Neuronal stem cell (in vitro differentiated cells): Measurements from ENCODE around the gene DPP6.

Source experiments
- DNase-seq: peaks from one replicate; pipeline ENCODE4 v3.0.0-alpha.2; 2013; ENCODE audit warnings: low spot score
- H2AFZ ChIP-seq: one replicate; pipeline ENCODE4 v1.6.1; 2013; ENCODE audit warnings: mild to moderate bottlenecking, low read length, inconsistent platforms
- H2AK5ac ChIP-seq: 2 replicates; pipeline ENCODE4 v1.6.1; 2013; ENCODE audit warnings: low read depth, mild to moderate bottlenecking, inconsistent platforms, low read length, moderate library complexity, mixed read lengths
- H2BK120ac ChIP-seq: 2 replicates; pipeline ENCODE4 v1.6.1; 2013; ENCODE audit warnings: low read depth, mild to moderate bottlenecking, inconsistent platforms, low read length, moderate library complexity, mixed read lengths
- H2BK12ac ChIP-seq: one replicate; pipeline ENCODE4 v1.6.1; 2013; ENCODE audit warnings: low read length, inconsistent platforms
- H2BK15ac ChIP-seq: 2 replicates; pipeline ENCODE4 v1.6.1; 2013; ENCODE audit warnings: mild to moderate bottlenecking, low read length, inconsistent platforms, mixed read lengths
- H2BK5ac ChIP-seq: one replicate; pipeline ENCODE4 v1.6.1; 2013; ENCODE audit warnings: inconsistent platforms, mild to moderate bottlenecking, low read length, moderate library complexity
- H3K14ac ChIP-seq: one replicate; pipeline ENCODE4 v1.6.1; 2013; ENCODE audit warnings: low read length, inconsistent platforms
- H3K18ac ChIP-seq: 2 replicates; pipeline ENCODE4 v1.6.1; 2013; ENCODE audit warnings: low read length, inconsistent platforms
- H3K23ac ChIP-seq: 2 replicates; pipeline ENCODE4 v1.6.1; 2013; ENCODE audit warnings: low read depth, mild to moderate bottlenecking, mixed read lengths, low read length, inconsistent platforms; ENCODE audit not compliant: poor library complexity
- H3K27ac ChIP-seq: replicated peaks from 3 replicates; pipeline ENCODE4 v1.5.1; 2013; ENCODE audit warnings: low read length, inconsistent platforms
- H3K27me3 ChIP-seq, 3 experiments: 2 replicates each; pipeline ENCODE4 v1.6.1; 2013; ENCODE audit warnings: low read length in 3 of 3, mild to moderate bottlenecking in 2 of 3, inconsistent platforms in 1 of 3, low read depth in 1 of 3, mixed read lengths in 1 of 3, moderate library complexity in 1 of 3; ENCODE audit not compliant: control insufficient read depth in 3 of 3, insufficient read depth in 3 of 3
- H3K36me3 ChIP-seq, 2 donors: replicated peaks in 1 of 2; 2 replicates each; pipeline ENCODE4 v1.6.1; 2013; ENCODE audit warnings: low read length in 2 of 2; ENCODE audit not compliant: control insufficient read depth in 2 of 2, insufficient read depth in 2 of 2
- H3K4ac ChIP-seq: 2 replicates; pipeline ENCODE4 v1.6.1; 2013; ENCODE audit warnings: inconsistent platforms, mild to moderate bottlenecking, low read length, moderate library complexity
- H3K4me1 ChIP-seq, 2 donors: 1 replicate in 1 of 2; 2 replicates in 1 of 2; pipeline ENCODE4 v1.6.1; 2013; ENCODE audit warnings: low read length in 2 of 2, low read depth in 1 of 2; ENCODE audit not compliant: control insufficient read depth in 2 of 2, insufficient read depth in 1 of 2
- H3K4me2 ChIP-seq: one replicate; pipeline ENCODE4 v1.6.1; 2013; ENCODE audit warnings: mild to moderate bottlenecking, low read length, inconsistent platforms; ENCODE audit not compliant: insufficient read depth, poor library complexity, severe bottlenecking
- H3K4me3 ChIP-seq, 2 donors: 2 replicates each; pipeline ENCODE4 v1.5.1; 2013; ENCODE audit warnings: low read length in 2 of 2, mild to moderate bottlenecking in 2 of 2, inconsistent platforms in 1 of 2, moderate library complexity in 1 of 2
- H3K79me1 ChIP-seq: one replicate; pipeline ENCODE4 v1.6.1; 2013; ENCODE audit warnings: low read depth, mild to moderate bottlenecking, inconsistent platforms, low read length, moderate library complexity
- H3K9ac ChIP-seq: one replicate; pipeline ENCODE4 v1.6.1; 2013; ENCODE audit warnings: mild to moderate bottlenecking, low read depth, low read length, inconsistent platforms; ENCODE audit not compliant: poor library complexity
- H3K9me3 ChIP-seq, 2 donors: replicated peaks in 1 of 2; 2 replicates each; pipeline versions ENCODE3 to v1.6.1; 2013; ENCODE audit warnings: low read length in 2 of 2, mild to moderate bottlenecking in 2 of 2, inconsistent platforms in 1 of 2, low read depth in 1 of 2, mixed read lengths in 1 of 2, moderate library complexity in 1 of 2; ENCODE audit not compliant: control insufficient read depth in 2 of 2, insufficient read depth in 1 of 2
- H4K8ac ChIP-seq: one replicate; pipeline ENCODE4 v1.6.1; 2013; ENCODE audit warnings: low read depth, mild to moderate bottlenecking, inconsistent platforms, low read length, moderate library complexity
- H4K91ac ChIP-seq: one replicate; pipeline ENCODE4 v1.6.1; 2013; ENCODE audit warnings: low read length, low read depth, mild to moderate bottlenecking, inconsistent platforms; ENCODE audit not compliant: poor library complexity
- WGBS, 2 donors: extraction: QIAGEN DNeasy Blood & Tissue Kit; methylation state at CpG; one replicate each; pipeline ENCODE4 v1.1.7; 2013; ENCODE audit warnings: missing lambda C conversion rate in 2 of 2, mixed read lengths in 1 of 2; ENCODE audit not compliant: insufficient read length in 2 of 2, insufficient replicate concordance in 1 of 2; ENCODE audit errors: extremely low coverage in 2 of 2; 5-methylcytosine and 5-hydroxymethylcytosine counted together

DPP6 gene

DNA sequence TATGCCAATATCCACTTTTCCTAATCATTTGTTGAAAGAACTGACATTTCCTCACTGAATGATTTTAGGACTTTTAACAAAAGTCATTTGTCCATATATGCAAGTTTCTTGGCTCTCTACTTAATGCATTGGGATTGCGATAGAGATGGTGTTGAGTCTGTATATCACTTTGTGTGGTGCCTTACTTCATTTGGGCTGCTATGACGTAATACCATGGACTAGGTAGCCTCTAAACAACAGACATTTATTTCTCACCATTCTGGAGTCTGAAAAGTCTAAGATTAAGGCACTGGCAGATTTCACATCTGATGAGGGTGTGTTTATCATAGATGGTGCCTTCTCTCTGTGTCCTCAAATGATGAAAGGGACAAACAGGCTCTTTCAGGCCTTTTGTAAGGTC, 342.6 kb downstream of the DPP6 start:
- no peak overlapping the region for H3K9ac ChIP-seq
- H3K36me3 ChIP-seq: no peaks in the 10 kb centered on the region
- no peaks in the 10 kb centered on the region for H3K79me1 ChIP-seq
- no peaks in the 10 kb centered on the region for H3K9me3 ChIP-seq
- WGBS, 2 donors: no CpG with 5 or more reads among the region's 2 CpGs
- no peak overlapping the region for H4K8ac ChIP-seq
- H4K91ac ChIP-seq: no peak overlapping the region
- H3K23ac ChIP-seq: no peak overlapping the region
- no peaks in the 10 kb centered on the region for H3K27me3 ChIP-seq
- no peak overlapping the region for H3K4ac ChIP-seq
- no peak overlapping the region for H3K4me2 ChIP-seq
- no peaks in the 10 kb centered on the region for H3K4me1 ChIP-seq
- no peak overlapping the region for H3K18ac ChIP-seq
- H2BK12ac ChIP-seq: no peak overlapping the region
- no peak overlapping the region for H2BK120ac ChIP-seq
- DNase-seq: no peak
- H3K27ac ChIP-seq: no peak overlapping the region
- no peak overlapping the region for H2AFZ ChIP-seq
- no peak overlapping the region for H2BK5ac ChIP-seq
- no peak overlapping the region for H3K14ac ChIP-seq
- H2BK15ac ChIP-seq: no peak overlapping the region
- H2AK5ac ChIP-seq: no peak overlapping the region
- no peak overlapping the region for H3K4me3 ChIP-seq

DNA sequence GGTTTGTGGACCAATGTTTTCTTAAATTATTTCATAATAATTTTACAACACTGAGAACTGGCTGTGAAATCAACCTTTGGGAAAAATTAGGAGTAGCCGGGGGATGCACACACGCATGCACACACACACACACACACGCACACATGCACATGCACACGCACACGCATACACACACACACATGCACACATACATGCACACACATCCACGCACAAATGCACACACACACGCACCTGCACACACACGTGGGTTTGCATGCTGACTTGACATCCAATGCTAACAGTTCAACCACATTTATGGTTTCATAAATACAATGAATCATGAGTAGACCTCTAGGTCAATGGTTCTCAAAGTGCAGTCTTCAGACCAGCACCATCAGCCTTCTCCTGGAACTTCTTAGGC, 354.1 kb downstream of the DPP6 start:
- Histone ChIP-seq H3K27ac (no peak overlapping the region), H3K9me3 (peaks cover 0 to 2% of the 10 kb centered on the region in 2 donors), H3K79me1 (no peaks in the 10 kb centered on the region), H3K18ac (no peak overlapping the region), H2BK5ac (no peak overlapping the region), H3K4me2 (no peak overlapping the region), H2BK12ac (no peak overlapping the region), H3K4ac (no peak overlapping the region), H3K4me1 (peaks cover 0 to 4% of the 10 kb centered on the region in 2 donors), H2BK15ac (no peak overlapping the region), H3K27me3 (no peaks in the 10 kb centered on the region), H3K23ac (peak overlapping the region; percentile 50), H2AFZ (no peak overlapping the region), H2BK120ac (no peak overlapping the region), H3K4me3 (peak overlapping the region in 1 of 2 donors; percentile 75), H4K8ac (no peak overlapping the region), H2AK5ac (no peak overlapping the region), H4K91ac (no peak overlapping the region), H3K9ac (peak overlapping the region; percentile 24), H3K36me3 (no peaks in the 10 kb centered on the region), H3K14ac (no peak overlapping the region)
- DNase-seq: no peak
- no CpG with 5 or more reads among the region's 8 CpGs for WGBS, 2 donors

DNA sequence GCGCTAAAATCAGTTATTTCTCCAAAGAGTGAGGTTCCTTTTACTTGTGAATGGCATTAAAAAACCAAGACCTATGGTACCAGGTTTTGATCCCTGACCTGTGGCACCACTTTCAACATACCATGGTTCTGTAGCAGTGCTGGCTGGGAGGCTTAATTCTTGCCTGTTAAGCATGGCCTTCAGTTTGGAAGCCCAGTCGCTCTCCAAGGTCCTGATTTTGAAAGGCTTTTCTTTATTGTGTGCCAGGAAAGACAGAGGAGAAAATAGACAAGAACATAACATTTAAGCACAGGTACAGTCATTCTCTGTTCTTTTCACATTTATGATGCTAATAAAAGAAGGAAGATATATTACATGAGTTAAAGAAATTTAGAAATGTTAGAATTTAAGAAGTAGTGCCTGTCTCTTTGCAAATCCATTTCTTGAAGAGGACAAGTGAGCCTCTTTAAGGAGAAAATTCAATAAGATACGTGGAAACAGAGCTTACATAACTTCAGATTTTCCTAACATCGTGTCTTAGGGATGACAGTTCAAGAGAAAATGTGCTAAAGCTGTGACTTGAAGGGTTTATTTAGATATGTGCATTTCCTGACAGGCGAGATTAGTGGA, 357.6 kb downstream of the DPP6 start:
- Histone ChIP-seq H3K18ac (no peak overlapping the region), H2BK120ac (no peak overlapping the region), H2BK5ac (no peak overlapping the region), H4K91ac (no peak overlapping the region), H3K79me1 (no peaks in the 10 kb centered on the region), H2BK15ac (no peak overlapping the region), H3K27me3 (no peaks in the 10 kb centered on the region), H3K4me3 (no peak overlapping the region), H4K8ac (no peak overlapping the region), H3K27ac (no peak overlapping the region), H3K36me3 (no peaks in the 10 kb centered on the region), H2AK5ac (no peak overlapping the region), H3K9me3 (peaks cover 0 to 2% of the 10 kb centered on the region in 2 donors), H3K9ac (no peak overlapping the region), H3K4ac (no peak overlapping the region), H2AFZ (no peak overlapping the region), H3K4me2 (no peak overlapping the region), H2BK12ac (no peak overlapping the region), H3K23ac (no peak overlapping the region), H3K4me1 (peaks cover 0 to 2% of the 10 kb centered on the region in 2 donors), H3K14ac (no peak overlapping the region)
- peak; percentile 74 for DNase-seq
- WGBS, 2 donors: no CpG with 5 or more reads among the region's 5 CpGs

DNA sequence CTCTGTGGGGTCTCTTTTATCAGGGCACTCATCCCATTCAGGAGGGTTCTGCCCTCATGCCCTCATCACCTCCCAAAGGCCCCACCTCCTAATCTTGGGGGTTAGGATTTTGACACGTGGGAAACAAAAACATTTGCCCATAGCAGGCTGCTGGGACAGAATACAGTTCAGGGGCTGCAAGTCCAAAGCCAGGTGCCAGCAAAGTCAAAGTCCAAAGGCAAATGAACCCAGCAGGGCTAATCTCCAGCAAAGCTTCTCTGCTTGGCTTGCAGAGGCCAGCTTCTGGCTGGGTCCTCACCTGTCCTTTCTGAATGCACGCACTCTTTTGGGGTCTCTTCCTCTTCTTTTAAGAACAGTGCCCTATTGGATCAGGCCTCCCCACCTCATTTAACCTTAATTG, 359.9 kb downstream of the DPP6 start:
- Histone ChIP-seq H3K79me1 (no peaks in the 10 kb centered on the region), H3K4me3 (no peak overlapping the region), H3K18ac (no peak overlapping the region), H2BK12ac (no peak overlapping the region), H3K9me3 (no peaks in the 10 kb centered on the region), H3K23ac (no peak overlapping the region), H3K36me3 (no peaks in the 10 kb centered on the region), H3K27ac (no peak overlapping the region), H2AK5ac (no peak overlapping the region), H3K9ac (no peak overlapping the region), H3K4me1 (no peaks in the 10 kb centered on the region), H4K91ac (no peak overlapping the region), H2BK5ac (no peak overlapping the region), H3K4ac (no peak overlapping the region), H2BK120ac (no peak overlapping the region), H2AFZ (no peak overlapping the region), H3K27me3 (no peaks in the 10 kb centered on the region), H2BK15ac (no peak overlapping the region), H3K14ac (no peak overlapping the region), H4K8ac (no peak overlapping the region), H3K4me2 (no peak overlapping the region)
- no peak for DNase-seq
- WGBS, 2 donors: no CpG with 5 or more reads among the region's 2 CpGs
